Right lobe of liver (tissue), 4 donors: ENCODE results near the gene MARCHF10.

ENCODE experiments used
- CTCF ChIP-seq, 4 donors: fragments of 200-600 bp in 3 of 4; fragments of 450-650 bp in 1 of 4; IDR thresholded peaks; one replicate each; pipeline versions ENCODE4 v1.5.1 to v1.8.0; 2016 to 2022; ENCODE audit warnings: antibody characterized with exemption in 4 of 4, mild to moderate bottlenecking in 2 of 4
- POLR2A ChIP-seq: fragments of 450-650 bp; IDR thresholded peaks from one replicate; pipeline ENCODE4 v1.6.1; 2017; ENCODE audit warnings: antibody characterized with exemption, mild to moderate bottlenecking
- donor health status: DM: no; HTN: no; CAD: no.
- donor health status: DM: no; HTN: no; CAD: no.
- donor health status: DM: no; HTN: yes; CAD: no.

GRCh38 chr17:62793919-62794665, 14.0 kb downstream of the MARCHF10 start:
- TF ChIP-seq CTCF (IDR thresholded peaks at IDR 0.05) = no peak
- TF ChIP-seq POLR2A = no peak
